Coronary artery (tissue), 2 donors: ENCODE results near the gene ANKRD31.
"Not testable (repeated sequence)": the region's sequence is repeated elsewhere in the genome, so short reads cannot be mapped to it uniquely, and the experiment has no call there.

ENCODE experiments used
- DNase-seq: peaks from one replicate; pipeline ENCODE4 v3.0.0-alpha.2; 2017; ENCODE audit warnings: low spot score
- H3K27ac ChIP-seq, 2 donors: fragments of 200-600 bp; sonication (generic); one replicate each; pipeline ENCODE4 v1.5.1; 2016 to 2019
- H3K4me3 ChIP-seq: fragments of 200-600 bp; sonication (generic); 2 replicates; pipeline ENCODE4 v1.5.1; 2016; ENCODE audit warnings: mild to moderate bottlenecking, moderate library complexity
- TF ChIP-seq, protein P1 (sequence below): fragments of 200-600 bp; sonication (generic); IDR thresholded peaks from one replicate; pipeline ENCODE4 v1.5.1; 2019; ENCODE audit warnings: antibody characterized with exemption

ANKRD31 gene

GRCh38 chr5:75088648-75089047 lies 148.0 kb downstream of the ANKRD31 start:
- no peak for DNase-seq
- H3K27ac ChIP-seq, result no peak overlapping the region
- TF ChIP-seq, protein P1, sequence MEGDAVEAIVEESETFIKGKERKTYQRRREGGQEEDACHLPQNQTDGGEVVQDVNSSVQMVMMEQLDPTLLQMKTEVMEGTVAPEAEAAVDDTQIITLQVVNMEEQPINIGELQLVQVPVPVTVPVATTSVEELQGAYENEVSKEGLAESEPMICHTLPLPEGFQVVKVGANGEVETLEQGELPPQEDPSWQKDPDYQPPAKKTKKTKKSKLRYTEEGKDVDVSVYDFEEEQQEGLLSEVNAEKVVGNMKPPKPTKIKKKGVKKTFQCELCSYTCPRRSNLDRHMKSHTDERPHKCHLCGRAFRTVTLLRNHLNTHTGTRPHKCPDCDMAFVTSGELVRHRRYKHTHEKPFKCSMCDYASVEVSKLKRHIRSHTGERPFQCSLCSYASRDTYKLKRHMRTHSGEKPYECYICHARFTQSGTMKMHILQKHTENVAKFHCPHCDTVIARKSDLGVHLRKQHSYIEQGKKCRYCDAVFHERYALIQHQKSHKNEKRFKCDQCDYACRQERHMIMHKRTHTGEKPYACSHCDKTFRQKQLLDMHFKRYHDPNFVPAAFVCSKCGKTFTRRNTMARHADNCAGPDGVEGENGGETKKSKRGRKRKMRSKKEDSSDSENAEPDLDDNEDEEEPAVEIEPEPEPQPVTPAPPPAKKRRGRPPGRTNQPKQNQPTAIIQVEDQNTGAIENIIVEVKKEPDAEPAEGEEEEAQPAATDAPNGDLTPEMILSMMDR, result no peak

DNA sequence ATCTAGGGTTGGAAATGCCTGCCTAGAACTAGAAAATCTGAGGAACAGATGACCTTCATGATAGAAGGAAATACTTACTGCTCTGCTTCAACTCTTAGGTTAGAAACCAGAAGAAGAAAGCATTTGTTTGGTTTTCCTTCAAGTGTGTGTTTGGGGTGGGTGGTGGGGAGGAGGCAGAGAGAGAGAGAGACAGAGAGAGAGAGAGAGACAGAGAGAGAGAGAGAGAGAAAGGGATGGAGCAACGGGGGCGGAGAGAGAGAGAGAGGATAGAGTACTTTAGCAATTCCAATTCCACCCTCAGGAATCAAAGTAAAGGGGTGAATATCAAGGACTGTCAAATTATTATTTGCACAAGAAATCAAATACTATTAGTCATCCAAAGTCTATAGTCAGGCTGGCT lies 155.2 kb downstream of the ANKRD31 start:
- TF ChIP-seq, protein P1, result no peak
- DNase-seq, result no peak
- Histone ChIP-seq H3K27ac (no peak overlapping the region), H3K4me3 (no peak overlapping the region)

More at GRCh38 chr5:75088648-75089047, 148.0 kb downstream of the ANKRD31 start:
- no peak overlapping the region for H3K4me3 ChIP-seq

DNA sequence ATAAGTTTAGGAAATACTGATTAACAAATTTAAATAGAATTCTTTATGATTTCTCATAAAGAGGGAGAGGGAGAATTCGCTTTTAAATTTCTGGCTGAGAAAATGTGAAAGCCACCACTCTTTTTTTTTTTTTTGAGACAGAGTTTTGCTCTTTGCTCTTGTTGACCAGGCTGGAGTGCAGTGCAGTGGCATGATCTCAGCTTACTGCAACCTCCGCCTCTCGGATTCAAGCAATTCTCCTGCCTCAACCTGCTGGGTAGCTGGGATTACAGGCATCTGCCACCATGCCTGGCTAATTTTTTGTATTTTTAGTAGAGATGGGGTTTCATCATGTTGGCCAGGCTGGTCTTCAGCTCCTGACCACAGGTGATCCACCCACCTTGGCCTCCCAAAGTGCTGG lies 157.3 kb downstream of the ANKRD31 start:
- not testable (repeated sequence) for H3K27ac ChIP-seq, H3K4me3 ChIP-seq, DNase-seq

- Histone ChIP-seq H3K4me3 (no peak overlapping the region), H3K27ac (no peak overlapping the region)
- DNase-seq, result no peak
- TF ChIP-seq, protein P1, result no peak
Measured at GRCh38 chr5:75078027-75078426, 158.7 kb downstream of the ANKRD31 start.

DNA sequence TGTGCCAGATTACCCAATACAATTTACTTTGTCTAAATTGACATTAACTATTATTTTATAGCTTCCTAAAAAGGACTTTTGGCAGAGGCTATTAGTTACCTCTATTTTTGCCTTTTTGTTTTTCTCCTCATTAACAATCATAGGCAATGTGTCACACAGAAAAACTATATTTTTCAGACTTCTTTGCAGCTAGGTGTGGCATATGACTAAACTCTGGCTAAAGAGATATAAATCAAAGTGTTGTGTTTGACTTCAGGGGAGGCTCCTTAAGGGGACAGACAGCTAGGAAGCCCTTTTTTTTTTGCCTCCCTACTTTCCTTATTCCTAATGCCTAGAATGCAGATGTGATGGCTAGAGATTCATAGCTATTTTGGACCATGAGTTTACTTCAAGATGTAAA lies 164.6 kb downstream of the ANKRD31 start:
- Histone ChIP-seq H3K4me3 (no peak overlapping the region), H3K27ac (no peak overlapping the region)
- TF ChIP-seq, protein P1, result no peak
- DNase-seq, result no peak

DNA sequence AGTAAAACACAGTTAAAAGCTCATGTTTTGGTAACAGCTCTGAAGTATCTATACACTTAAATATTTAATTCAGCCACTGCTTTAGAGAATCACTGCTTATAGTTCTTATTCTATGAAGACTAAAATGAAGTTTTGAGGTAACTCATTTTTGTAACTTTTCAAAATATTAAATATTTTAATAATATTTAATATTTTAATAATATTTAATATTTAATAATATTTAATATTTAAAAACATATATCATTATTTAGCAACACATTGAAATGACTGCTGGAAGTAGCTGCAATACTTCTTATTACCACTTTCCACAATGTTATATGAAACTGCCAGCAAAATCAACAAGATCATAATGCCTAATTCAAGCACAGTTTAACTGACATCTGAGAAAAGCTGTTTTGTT lies 165.6 kb downstream of the ANKRD31 start:
- H3K4me3 ChIP-seq, result no peak overlapping the region
- H3K27ac ChIP-seq, result no peak overlapping the region
- TF ChIP-seq, protein P1, result no peak
- no peak for DNase-seq

DNA sequence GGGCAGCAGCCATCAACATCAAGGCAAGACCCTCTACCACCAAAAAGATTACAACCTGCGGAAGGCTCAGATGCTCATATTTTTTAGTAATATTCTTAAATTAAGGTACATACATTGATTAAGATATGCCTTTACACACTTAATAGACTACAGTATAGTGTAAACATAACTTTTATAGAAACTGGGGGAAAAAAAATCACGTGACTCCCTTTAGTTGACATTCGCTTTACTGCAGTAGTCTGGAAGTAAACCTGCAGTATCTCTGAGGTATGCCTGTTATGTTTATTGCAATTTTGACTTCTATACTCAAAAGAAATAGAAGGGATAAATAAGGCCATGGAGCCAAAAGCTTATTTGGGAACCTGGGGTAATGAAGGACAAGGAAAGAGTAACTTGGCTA lies 169.2 kb downstream of the ANKRD31 start:
- TF ChIP-seq, protein P1, result no peak
- no peak for DNase-seq
- H3K4me3 ChIP-seq, result no peak overlapping the region
- H3K27ac ChIP-seq, result no peak overlapping the region

DNA sequence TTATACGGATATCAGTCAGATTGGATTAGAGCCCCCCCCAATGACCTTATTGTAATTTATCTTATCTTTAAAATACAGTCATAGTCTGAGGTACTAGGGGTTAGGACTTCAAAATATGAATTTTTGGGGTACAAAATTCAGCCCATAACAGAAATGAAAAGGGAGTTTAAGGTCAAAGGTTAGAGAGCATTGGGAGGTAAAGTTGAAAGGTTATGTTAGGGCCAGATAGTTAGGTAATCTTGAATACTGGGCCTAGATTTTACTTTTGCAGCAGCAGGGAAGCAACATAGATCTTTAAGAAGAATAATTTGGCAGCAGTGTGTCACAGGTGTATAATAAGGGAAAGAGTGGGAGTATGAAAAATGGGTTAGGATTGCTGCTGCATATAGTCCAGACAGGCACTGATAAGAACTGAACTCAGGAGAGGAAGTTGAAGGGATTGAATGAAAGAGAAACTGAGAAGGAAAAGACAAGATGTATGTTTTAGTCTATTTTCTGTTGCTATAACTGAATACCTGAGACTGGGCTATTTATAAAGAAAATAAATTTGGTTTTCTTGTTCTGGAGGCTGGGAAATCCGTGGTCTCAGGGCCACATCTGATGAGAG lies 173.7 kb downstream of the ANKRD31 start:
- Histone ChIP-seq H3K4me3 (no peak overlapping the region), H3K27ac (no peak overlapping the region)
- TF ChIP-seq, protein P1, result no peak
- DNase-seq, result no peak
